Measurements from ENCODE around the gene CAVIN2.

CAVIN2 gene

DNA sequence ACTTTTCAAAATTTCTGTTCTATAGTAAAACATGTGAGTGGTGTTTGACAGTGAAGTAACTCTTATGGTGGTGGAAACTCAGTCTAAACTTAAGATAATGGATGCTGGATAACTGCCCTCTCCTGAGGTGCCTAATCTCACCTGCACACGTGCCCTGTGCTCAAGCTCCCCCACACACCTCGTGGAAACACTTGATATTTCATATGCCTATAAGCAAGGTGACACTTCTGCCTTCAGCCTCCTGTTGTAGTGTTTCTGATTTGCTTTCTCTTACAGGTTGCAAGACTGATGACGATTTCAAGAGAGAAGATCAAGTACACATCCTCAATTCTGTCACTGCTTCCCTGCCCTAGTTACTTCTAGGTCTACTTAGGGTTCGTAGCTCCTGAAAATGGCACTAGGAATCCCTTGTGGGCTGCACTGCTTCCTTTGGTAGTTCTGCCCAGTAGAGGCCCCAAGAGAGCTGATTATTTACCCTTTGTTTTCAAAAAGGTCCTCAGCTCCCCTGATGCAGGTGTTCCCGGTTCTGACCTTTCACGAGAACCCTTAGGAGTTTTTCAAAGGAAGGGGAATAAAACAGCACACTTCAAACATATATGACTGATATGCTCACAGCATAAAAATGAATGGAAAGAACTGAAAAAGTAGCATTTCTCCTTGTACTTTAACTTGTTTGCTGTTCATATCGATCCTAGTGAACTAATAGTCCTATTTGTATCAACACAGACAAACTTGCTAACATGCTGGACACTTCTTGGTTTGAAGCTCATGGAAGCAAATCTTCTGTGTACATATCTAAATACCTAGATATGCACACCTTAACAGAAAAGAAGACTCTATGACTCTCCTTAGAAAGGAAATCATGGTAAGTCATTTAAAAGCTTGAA, 6.7 kb downstream of the CAVIN2 start:
- no peak for DNase-seq (ENCODE audit: low read depth in 2 of 2)

DNA sequence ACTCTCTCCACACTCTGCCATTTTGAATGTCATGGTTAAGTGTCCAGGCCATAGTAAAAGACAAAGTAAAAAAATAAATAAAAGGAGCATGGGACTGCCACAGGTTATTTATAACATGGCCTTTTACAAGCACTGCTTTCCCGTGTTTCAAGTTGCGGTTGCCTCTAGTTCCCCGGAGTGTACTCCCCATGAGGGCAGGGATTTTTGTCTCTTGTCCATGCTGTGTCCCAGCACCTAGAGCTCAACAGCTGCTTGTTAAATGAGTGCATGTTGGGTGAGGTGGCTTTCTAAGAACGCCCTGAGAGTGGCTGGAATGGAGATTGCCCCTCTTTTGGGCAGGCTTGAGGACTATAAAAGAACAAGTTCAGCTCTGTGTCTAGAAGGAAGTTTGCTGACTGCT, 8.4 kb downstream of the CAVIN2 start:
- DNase-seq (ENCODE audit: low read depth in 2 of 2), result no peak

DNA sequence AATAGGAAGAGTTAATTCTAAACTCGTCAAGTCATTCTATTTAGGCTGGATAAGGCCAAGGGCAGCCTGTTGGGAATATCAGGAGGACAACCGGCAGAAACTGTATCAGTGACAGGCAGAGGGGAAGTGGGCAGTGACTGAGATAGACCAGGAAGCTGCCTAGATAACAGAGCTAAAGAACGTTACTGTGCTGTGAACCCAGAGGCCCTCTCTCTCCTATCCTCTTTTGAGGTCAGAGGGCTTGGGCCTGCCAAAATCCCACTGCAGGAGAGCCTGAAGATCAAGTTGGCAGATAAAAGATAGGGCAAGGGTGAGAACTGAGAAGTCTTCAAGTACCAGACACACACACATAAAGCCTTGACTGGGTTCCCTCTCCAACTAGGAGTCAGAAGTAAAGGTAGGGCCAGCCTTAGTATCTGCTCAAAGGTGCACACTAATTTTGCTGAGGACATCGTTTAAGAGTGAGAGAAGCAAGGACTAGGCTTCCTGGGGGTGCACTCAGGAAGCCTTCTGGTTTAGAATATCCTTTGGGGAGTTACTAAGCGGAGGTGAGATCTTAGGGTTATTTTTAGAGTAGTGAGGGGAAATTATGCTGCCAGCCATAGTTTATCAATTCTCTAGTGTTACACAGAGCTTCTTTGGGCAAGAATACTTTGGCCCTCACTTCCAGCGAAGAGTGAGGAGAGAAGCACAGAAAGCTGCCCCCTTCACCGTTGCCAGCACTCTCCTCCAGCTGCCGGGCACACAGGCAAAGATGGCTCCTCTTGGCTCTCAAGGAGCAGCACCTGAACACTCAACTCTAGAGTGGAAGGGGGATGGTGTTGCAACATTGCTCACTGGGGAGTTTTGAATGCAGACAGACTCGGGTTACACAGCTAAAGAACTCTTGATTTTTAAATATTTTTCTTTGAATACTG, 9.8 kb downstream of the CAVIN2 start:
- DNase-seq (ENCODE audit: low read depth in 2 of 2), result no peak

DNA sequence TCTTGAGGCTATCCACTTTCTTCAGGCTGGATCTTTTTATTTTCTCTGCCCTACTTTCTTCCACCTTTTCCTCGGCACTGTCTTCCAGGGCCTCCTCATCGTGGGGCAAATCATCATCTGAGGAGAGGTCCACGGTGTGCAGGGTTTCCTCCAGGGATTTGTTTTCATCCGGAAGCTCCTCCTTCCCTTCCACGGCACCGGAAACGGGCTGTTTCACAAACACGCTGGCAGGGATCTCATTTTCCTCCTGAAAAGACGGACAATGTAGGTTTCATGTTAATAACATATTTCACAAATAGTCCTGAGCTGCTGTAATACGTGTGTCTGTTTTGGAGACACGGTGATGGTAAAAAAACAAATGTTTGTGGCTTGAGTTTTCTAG, 10.4 kb downstream of the CAVIN2 start:
- DNase-seq (ENCODE audit: low read depth in 2 of 2), result no peak

DNA sequence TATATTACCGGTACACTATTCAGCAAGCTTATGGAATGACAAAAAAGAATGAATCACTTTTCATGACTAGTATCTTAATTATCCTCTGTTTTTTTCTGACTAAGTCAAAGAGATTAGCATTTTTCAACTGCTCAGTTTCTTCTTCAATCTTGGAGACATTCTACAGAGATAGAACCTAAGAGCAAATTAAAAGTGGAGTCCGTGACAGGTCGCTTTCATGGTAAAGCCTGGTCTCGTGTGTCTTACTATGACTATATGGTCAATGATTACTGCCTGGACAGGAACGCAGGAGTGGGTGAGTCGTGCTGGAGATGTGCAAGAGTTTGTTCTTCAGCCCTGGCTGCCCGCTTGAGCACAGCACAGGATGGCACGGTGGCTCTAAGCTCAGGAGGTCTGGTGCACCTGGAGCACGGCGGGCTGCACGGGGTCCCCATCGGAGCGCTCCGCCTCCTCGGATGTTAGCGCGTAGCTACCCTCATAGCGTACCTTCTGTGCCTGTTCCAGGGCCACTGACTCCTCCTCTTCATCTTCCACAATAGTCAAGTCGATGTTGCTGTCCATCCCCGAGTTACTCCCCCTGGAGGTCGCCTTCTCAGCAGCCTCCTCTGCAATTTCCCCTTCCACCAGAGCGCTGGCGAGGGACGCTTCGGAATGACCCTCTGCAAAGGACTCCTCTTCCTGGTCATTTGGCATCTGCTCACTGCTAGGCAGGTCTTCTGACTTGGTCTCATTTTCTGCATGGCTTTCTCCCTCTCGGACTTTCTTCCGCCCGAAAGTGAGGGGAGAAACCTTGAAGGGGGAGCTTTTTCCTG, 11.1 kb downstream of the CAVIN2 start:
- DNase-seq (ENCODE audit: low read depth in 2 of 2), result no peak

DNA sequence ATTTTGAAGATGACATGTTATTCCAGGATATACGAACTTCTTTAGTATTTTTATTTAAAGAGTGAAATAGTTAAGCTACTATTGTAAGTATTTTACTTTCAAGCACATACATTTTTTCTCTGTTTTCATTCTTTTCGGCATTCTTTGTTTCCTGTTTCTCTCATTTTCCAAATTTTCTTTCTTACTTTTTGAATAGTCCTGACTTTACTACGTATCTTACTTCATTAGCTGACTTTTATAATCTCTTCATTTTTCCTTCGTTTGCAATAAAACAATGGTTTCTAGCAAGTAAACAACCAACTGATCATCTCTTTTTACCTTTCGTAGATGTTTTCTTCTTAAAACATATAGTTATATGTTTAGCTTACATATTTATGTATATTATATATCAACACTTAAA, 11.8 kb downstream of the CAVIN2 start:
- DNase-seq (ENCODE audit: low read depth in 2 of 2), result no peak

DNA sequence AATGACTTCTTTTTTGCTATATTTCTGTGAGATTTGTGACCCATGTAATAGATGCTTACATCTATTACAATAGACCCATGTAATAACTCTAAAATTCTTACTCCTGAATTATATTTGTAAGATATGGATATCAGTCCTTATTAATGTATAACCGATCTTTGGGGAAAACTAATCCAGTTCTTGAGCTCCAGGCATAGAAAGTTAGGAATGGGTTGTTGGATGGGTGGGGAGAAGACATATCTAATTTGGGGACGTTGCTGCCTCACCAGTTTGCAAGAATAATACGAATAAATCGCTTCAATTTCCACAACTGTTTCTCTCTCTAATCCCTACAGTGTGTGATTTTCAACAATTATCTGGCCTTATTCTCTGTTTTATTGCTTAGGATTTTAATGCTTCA, 13.5 kb downstream of the CAVIN2 start:
- no peak for DNase-seq (ENCODE audit: low read depth in 2 of 2)

DNA sequence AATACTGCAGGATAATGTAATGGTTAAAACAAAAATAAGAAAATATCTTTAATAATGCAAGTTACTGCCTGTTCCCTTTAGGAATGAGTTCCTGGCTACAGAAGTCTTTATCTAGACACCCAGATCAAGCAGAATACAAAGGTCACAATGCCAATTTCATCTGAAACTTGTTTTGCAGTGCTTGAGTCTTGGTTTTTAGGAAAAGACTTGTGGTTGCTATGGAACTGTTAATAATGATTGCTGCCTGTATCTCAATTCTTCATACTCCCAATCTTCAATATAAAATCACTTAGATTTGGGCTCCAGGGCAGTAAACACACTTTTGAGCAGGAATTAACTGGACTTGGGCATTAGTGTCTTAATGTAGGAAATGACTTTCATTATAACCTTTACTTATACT, 14.2 kb downstream of the CAVIN2 start:
- DNase-seq (ENCODE audit: low read depth in 2 of 2), result no peak

DNA sequence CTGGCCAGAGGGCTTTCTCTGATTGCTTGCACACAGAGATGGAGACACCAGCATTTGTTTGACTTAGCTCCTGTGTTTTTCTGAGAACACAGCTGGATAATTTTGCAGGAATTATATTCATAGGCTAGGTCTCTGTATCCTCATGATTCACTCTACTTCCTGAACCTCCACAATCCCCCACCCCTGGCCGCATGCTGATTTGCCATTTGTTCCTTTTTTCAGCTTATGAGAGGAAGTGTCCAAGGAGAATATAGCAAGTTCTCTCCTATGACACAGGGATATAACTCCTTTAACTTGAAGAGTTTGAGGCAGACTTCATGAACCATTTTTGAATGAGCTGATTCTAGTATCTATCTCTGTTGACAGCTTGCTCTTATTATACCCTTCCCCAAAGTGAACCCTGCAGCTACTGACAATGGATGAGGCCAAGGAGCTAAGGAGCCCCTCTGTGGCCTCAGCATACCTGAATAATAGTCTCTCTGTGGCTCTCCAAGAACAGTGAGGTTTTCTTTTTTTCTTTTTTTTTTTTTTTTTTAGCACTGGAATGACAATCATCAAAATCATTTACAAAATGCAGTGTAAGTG, 15.4 kb downstream of the CAVIN2 start:
- DNase-seq (ENCODE audit: low read depth in 2 of 2), result no peak

DNA sequence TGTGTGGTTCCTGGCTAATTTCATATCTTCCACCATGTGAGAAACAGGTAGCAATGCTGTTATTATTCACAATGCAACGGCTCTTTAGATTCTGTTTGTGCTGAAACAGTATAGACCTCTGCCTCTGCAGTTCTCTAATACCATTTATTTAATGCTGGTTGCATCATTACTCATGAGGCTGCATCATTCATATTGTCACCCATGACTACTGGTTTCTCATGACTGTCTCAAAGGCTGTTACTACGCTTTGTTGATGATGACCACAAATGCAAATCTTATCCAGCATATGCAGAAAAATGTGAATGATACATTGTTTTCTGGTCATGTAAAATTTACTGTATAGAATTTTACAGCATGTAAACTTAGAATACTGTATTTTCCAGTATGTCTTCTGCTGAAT, 22.5 kb downstream of the CAVIN2 start:
- DNase-seq (ENCODE audit: low read depth in 2 of 2), result no peak

DNA sequence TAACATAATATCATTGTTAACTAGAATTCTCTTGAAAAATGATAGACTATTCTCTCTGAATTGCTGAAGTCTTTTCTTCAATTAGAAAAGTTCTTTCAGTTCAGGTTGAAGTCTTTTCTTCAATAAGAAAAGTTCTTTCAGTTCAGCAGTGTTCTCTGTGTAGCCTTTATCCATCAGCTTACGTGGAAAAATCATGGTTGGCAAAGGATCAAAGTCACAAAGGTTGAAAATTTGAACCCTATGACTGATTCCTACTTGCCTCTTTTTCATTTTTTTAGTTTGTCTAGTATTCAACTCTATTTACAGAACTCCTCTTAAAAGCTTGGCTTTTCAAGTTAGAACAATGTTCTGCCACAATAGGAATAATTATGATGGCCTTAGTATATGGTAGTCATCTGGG, 25.8 kb downstream of the CAVIN2 start:
- no peak for DNase-seq (ENCODE audit: low read depth in 2 of 2)

DNA sequence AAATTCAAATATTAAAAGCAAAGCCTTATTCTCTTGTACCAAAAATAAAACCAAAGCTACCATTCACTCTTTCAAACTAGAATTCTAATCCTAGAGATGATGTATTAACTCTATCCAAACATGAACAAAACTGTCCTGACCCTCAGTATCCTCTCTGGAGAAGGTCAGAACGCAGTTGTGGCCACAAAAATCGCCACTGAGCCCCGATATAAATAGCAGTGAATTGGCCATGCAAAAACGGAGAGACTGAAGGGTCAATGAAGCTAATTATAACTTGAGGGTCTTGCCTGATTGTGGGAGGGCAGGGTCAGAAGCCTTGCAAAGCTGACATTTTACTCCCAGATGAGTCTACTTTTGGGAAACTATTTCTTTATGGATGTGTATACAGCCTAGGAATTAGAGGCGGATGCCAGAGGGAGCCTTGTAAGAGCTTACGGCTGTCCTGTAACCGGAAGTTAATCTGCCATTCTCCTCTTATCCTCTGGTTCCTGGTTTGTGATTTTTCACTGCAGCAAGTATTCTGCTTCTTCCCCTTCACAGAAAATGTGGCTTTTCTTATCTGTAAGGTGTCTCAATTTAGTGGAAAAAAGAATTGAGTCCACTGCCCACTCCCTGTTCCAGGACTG, 28.1 kb downstream of the CAVIN2 start:
- no peak for DNase-seq (ENCODE audit: low read depth in 2 of 2)

DNA sequence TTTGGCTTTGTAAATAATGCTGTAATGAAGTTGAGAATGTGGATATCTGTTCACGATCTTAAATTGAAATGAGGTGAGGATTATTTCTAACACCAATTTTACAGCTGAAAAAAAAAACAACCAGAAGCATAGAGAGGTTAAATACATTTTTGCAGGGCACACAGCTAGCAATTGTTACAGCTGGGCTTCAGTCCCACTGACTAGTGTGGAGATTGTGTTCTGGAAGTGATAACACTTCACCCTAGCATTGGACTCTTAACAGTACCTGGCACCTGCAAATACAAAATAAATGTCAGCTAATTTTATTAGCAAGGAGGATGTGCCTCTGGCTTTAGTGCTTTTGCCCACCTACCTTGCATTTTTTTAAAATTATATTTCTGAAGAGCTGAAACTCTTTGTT, 28.8 kb downstream of the CAVIN2 start:
- no peak for DNase-seq (ENCODE audit: low read depth in 2 of 2)

DNA sequence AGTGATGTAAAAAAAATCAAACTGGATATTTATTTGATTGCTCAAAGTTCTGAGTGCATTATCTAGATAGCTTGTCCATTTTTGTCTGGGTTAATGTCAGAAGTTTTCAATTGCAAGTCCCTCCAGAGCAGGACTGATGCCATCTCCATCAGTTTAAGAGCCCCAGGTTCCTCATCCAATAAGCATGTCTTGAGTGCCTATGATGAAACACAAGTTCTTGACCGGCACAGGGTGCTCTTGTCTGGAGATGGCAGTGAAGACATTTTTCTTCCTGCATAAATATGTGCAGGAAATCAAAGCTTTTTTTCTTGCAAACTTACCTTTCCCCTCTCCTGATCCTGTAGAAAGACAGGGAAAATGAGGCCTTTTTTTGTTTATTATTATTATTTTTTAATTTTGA, 31.9 kb downstream of the CAVIN2 start:
- DNase-seq (ENCODE audit: low read depth in 2 of 2), result no peak

DNA sequence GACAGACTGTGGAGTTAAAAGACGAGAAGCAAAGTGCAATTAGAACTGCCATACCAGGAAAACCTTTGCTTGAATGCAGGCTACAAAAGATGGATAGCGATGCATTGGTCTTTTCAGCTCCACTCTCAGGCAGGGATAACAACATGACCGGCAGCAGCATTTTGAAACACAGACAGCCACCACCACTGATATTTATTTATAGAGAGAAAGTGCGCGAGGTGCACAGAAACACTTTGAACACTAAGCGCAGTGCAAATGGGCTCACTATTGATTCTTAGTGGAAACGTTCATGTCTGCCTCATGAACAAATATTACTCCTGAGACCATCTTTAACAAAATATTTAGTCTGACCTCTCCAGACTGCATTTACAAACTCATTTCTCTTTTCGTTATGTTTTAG, 32.9 kb downstream of the CAVIN2 start:
- no peak for DNase-seq (ENCODE audit: low read depth in 2 of 2)

DNA sequence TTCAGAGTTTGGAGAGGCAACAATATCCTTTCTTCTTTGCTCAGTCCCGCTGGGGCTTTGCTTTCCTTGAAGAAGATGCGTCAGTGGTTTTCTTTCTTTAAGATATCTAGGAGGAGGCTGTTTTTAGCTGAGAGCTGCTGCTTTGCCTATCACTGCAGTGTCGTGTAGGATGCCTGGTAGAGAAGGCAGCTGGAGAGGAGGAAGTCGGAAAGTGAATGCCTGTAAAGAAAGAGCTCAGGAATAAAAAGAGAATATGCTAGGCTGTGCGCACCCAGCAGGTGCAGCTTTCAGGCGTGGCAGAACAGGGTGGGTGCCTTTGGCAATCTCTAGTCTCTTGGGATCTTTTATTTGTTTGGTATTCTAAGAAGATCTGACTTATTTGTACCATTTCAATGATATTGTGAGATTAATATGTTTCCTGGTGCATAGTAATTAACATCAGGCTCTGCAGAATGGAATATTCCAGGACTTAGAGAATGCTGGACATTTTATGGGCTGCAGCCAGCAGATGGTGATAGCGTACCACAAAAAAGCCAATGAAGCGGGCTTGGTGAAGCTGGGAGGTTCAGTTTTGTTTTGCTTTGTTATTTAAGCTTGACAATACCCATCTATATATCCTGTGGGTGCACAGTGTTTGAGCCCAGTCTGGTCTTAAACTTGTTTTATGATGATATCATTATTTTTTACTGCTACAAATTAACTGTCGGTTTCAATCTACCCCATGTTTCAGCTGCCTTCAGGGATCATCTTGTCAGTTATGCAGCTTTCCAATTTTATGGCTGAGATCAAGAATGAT, 34.9 kb downstream of the CAVIN2 start:
- peak; percentile 13 to 22 for DNase-seq (ENCODE audit: low read depth in 2 of 2)

DNA sequence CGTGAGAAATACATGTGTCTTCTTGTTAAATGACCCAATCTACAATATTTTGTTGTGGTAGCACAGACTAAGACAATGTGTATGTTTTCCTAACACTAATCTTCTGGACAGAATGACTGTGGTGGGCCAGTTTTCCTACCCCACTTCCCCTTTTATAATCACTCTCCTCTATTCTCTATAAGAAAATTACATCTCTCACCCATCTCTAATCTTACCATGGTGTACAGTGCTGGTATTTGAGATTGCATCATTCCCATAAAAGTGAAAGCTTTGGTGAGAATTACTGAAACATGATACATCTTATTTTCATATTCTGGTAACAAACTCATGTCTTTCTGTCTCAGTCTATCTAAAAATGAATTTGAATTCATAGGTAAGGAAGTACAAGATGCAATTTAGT, 40.5 kb downstream of the CAVIN2 start:
- DNase-seq (ENCODE audit: low read depth in 2 of 2), result no peak

DNA sequence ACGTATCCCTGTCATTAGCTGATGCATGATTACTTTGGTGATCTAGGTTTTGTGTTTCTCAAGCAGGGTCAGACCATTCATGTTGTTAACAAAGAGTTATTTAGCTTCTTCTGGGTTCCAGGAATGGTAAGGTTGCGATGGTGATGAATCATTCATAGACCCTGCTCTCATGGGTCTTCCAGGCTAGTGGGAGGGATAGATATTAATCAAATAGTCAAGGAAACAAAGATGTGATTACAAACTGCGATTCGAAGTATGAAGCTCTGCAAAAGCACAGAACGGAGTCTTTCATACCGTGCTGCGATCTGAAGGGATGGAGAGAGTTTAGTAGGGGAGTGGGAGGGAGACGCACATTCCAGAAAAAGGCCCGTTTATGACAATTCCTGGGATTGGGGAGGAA, 42.1 kb downstream of the CAVIN2 start:
- no peak for DNase-seq (ENCODE audit: low read depth in 2 of 2)

DNA sequence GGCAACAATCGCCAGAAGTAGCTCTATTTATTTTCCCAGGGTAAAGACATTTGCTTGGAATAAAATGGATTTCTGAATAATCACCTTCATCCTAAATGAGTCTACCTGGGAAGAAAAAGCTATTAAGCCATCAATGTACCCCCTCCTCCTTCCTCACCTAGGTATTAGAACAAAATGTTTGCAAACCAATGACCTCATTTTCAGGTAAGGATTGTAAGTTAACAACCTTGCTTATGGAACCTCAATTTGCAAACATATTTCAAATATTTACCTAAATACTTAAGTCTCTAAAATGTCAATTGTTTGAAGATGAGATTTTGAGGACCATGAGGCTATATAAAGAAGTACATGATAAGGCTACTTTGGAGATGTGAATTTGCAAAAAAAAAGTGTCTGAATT, 43.9 kb downstream of the CAVIN2 start:
- DNase-seq (ENCODE audit: low read depth in 2 of 2), result no peak

DNA sequence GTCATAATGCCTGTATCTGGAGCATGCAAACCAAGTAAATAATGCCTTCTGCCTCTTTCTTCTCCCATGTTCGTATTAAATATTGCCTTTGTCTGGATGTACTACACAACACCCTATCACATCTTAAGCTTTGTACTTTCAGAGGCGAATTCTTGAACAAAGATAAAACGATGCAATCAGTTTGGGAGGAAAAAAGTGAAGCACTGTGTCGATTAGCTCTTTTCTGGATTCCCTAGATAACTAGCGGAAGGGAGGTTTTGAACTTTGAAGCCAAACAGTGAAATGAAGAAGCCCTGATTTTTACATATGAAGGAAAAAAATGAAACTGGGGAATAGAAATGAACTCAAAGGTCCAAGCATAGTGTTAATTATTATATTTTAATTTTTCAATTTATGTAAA, 44.7 kb downstream of the CAVIN2 start:
- DNase-seq (ENCODE audit: low read depth in 2 of 2), result no peak

Measured in stimulated activated CD4-positive, alpha-beta T cell treated with anti-CD3 and anti-CD28 coated beads, Interleukin-12 subunit alpha, Interleukin-12 subunit beta, amount 100 ng/mL, for 24 hours (primary cell).